Lung (tissue), 12 donors: ENCODE measurements around the gene ADORA1. TPM values are rescaled to one million over a fixed set of nuclear protein-coding genes. Genes with fewer than 3 reads are reported as not detected.

Experiments used
- ATAC-seq: fragments of 200-7000 bp; cut with Tn5 transposase; one replicate; pipeline ENCODE4 v1.9.1; 2020; ENCODE audit warnings: moderate number of reproducible peaks; ENCODE audit not compliant: insufficient read depth, low FRiP score
- DNase-seq, 3 donors: peaks; one replicate each; pipeline ENCODE4 v3.0.0-alpha.2; 2013 to 2017
- H3K27ac ChIP-seq, 2 donors: one replicate each; pipeline ENCODE4 v1.5.1; 2013; ENCODE audit warnings: mild to moderate bottlenecking in 2 of 2, moderate library complexity in 2 of 2, control low read depth in 1 of 2, inconsistent platforms in 1 of 2, low read depth in 1 of 2, low read length in 1 of 2
- H3K27me3 ChIP-seq, 3 donors: one replicate each; pipeline ENCODE4 v1.5.1; 2013; ENCODE audit warnings: low read length in 2 of 3; ENCODE audit not compliant: control insufficient read depth in 3 of 3, insufficient read depth in 3 of 3
- H3K36me3 ChIP-seq, 4 donors: one replicate each; pipeline ENCODE4 v1.5.1; 2013; ENCODE audit warnings: low read length in 4 of 4, mild to moderate bottlenecking in 1 of 4, moderate library complexity in 1 of 4; ENCODE audit not compliant: control insufficient read depth in 4 of 4, insufficient read depth in 4 of 4
- H3K4me1 ChIP-seq, 5 donors: one replicate each; pipeline ENCODE4 v1.5.1; 2013; ENCODE audit warnings: low read length in 5 of 5, mild to moderate bottlenecking in 2 of 5, moderate library complexity in 1 of 5; ENCODE audit not compliant: control insufficient read depth in 5 of 5, insufficient read depth in 5 of 5
- H3K4me3 ChIP-seq: one replicate; pipeline ENCODE4 v1.5.1; 2013; ENCODE audit warnings: mild to moderate bottlenecking, control low read depth, moderate library complexity
- H3K9ac ChIP-seq, 2 donors: one replicate each; pipeline ENCODE4 v1.5.1; 2013; ENCODE audit warnings: low read length in 2 of 2, control low read depth in 1 of 2; ENCODE audit not compliant: insufficient read depth in 1 of 2
- H3K9me3 ChIP-seq, 4 donors: one replicate each; pipeline ENCODE4 v1.5.1; 2013; ENCODE audit warnings: low read length in 3 of 4, mild to moderate bottlenecking in 1 of 4, moderate library complexity in 1 of 4; ENCODE audit not compliant: control insufficient read depth in 4 of 4, insufficient read depth in 3 of 4
- CTCF ChIP-seq: IDR thresholded peaks from 2 replicates; pipeline ENCODE4 v1.5.1; 2012; ENCODE audit warnings: mild to moderate bottlenecking; ENCODE audit errors: control extremely low read depth, extremely low read depth
- WGBS, 2 donors: extraction: QIAGEN DNeasy Blood & Tissue Kit; methylation state at CpG; one replicate each; pipeline ENCODE4 v1.1.7; 2013; 5-methylcytosine and 5-hydroxymethylcytosine counted together
- polyA plus RNA-seq, 2 donors: library from polyadenylated mRNA; stranded (reverse); fragments of 200-250 nt; gene quantifications; one replicate each; pipeline ENCODE4 v1.2.1, GENCODE V29; 2013
- total RNA-seq, 2 donors: library from RNA; depleted of rRNA in 1 of 2; stranded (reverse); fragments of >200 nt in 1 of 2; gene quantifications; one replicate each; pipeline ENCODE4 v1.2.1, GENCODE V29; 2014 to 2021
- donor health status: control.
- donor health status: control.
- donor health status: Bipolar disorder and iron deficiency.
- donor health status: healthy.
- donor health status: DM: yes; HTN: yes; CAD: no.

Gene ADORA1
- total and polyA plus RNA-seq, 4 donors: 0.57 to 2.3 (median 0.79) TPM

GRCh38 chr1:203199481-203199815, 71.9 kb downstream of the ADORA1 start:
- Histone ChIP-seq H3K27ac (peak overlapping the region in 1 of 2 donors; percentile 34), H3K9ac (no peak overlapping the region), H3K4me1 (peaks cover 0 to 33% (median 11%) of the 10 kb centered on the region in 5 donors), H3K4me3 (no peak overlapping the region), H3K36me3 (no peaks in the 10 kb centered on the region), H3K9me3 (no peaks in the 10 kb centered on the region), H3K27me3 (peaks cover 0 to 5% (median 0%) of the 10 kb centered on the region in 3 donors)
- DNase-seq (no peak), ATAC-seq (no peak)
- WGBS, 2 donors: 90 to 94% methylated on average over 6 of the region's 6 CpGs
- TF ChIP-seq CTCF: no peak

- 33 to 34% methylated on average over 8 of the region's 8 CpGs for WGBS, 2 donors
- Histone ChIP-seq H3K4me3 (no peak overlapping the region), H3K27ac (peak overlapping the region in 1 of 2 donors; percentile 43), H3K36me3 (no peaks in the 10 kb centered on the region), H3K27me3 (peaks cover 0 to 5% (median 0%) of the 10 kb centered on the region in 3 donors), H3K9me3 (no peaks in the 10 kb centered on the region), H3K4me1 (peaks cover 0 to 33% (median 11%) of the 10 kb centered on the region in 5 donors), H3K9ac (no peak overlapping the region)
- DNase-seq (peak in 2 of 3 donors; percentile 73 to 90), ATAC-seq (peak; percentile 51)
- TF ChIP-seq CTCF: no peak
Observed at GRCh38 chr1:203199816-203200571, 72.5 kb downstream of the ADORA1 start.

GRCh38 chr1:203200916-203201315, 73.4 kb downstream of the ADORA1 start:
- H3K9ac ChIP-seq: no peak overlapping the region
- peaks cover 0 to 33% (median 11%) of the 10 kb centered on the region in 5 donors for H3K4me1 ChIP-seq
- 28 to 49% methylated on average over 1 of the region's 1 CpG for WGBS, 2 donors
- DNase-seq: no peak
- no peaks in the 10 kb centered on the region for H3K36me3 ChIP-seq
- H3K27me3 ChIP-seq: peaks cover 0 to 8% (median 0%) of the 10 kb centered on the region in 3 donors
- no peak for TF ChIP-seq CTCF
- H3K27ac ChIP-seq: peak overlapping the region in 1 of 2 donors; percentile 46
- H3K9me3 ChIP-seq: no peaks in the 10 kb centered on the region
- ATAC-seq: no peak
- no peak overlapping the region for H3K4me3 ChIP-seq
